Midbrain (tissue), 1 donor: ENCODE results near the gene AFF3.
"Not testable (repeated sequence)": the region's sequence is repeated elsewhere in the genome, so short reads cannot be mapped to it uniquely, and the experiment has no call there.

Source experiments
- DNase-seq: peaks from one replicate; lab custom pipeline; 2025; lab: John Stamatoyannopoulos, UW

Gene AFF3

DNA sequence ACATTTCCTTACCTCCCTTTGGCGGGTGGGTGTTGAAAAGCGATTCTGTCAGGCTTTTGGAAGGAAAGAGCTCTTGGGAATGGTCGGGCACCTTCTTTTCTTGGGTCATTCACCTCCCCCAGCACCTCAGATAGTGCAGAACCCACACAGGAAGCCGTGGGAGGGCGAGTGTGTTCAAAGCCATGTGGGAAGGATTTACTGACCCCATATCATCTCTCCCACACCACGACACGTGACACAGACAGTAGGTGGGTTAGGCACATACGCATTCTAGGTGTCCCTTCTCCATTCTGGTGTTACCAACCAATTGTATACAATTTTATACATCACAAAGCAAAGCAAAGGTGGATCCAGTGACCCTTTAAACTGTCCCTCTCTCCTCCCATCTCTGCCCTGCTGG lies 388.9 kb downstream of the AFF3 start:
- DNase-seq: no peak

DNA sequence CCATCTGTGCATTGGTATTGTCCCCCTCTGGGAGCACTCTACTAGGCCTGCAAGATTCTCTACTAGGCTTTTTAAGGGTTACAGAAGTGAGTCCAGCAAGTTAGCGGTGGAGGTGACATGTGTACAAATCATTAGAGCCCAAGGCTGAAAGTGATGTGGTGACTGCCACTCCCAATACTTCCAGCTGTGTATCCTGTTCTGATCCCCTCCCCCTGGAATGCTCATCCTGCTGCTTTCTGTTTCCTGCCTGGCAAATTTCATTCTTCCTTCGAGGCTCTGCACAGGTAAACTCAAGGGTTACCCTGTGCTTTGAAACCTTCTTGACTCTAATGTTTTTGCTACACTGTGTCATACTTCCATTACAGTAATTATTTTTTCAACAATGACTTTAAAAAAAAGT lies 394.0 kb downstream of the AFF3 start:
- no peak for DNase-seq

DNA sequence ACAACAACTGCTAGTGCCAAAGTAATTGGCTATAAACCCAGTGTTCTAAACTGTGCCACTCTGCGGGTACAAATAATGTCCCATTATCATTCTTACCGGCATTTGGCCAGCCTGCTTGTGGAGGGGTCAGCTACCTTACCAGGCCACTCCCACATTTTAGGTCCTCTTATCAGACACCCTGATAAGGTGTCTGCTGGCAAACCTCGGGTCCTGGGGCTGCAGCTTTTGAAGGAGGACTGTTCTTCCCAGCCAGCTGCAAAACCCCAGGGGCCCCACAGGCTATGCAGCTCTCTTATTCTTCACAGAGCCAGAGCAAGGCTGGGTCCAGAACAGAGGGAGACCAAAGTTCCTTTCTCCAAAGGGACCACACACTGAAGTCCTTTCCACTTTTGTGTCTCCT lies 394.5 kb downstream of the AFF3 start:
- DNase-seq: no peak

DNA sequence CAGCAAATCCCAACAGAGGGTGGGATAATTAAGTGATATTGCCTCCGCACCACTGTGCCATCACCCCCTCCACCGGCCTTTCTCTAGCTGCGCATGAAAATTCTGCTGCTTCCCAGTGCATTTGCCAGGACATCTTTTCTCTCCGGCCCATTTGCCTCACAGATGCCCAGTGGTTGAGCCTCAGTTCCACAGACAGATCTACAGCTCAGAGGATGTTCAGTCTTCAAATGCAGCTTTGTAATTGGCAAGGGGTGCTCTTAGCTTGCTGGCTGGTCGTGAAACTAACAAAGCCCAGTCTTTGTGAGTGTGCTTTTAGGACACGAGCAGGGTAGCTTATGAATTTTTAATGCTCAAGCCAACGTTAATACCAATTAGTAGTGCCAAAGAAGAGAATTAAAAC lies 399.2 kb downstream of the AFF3 start:
- DNase-seq: no peak

DNA sequence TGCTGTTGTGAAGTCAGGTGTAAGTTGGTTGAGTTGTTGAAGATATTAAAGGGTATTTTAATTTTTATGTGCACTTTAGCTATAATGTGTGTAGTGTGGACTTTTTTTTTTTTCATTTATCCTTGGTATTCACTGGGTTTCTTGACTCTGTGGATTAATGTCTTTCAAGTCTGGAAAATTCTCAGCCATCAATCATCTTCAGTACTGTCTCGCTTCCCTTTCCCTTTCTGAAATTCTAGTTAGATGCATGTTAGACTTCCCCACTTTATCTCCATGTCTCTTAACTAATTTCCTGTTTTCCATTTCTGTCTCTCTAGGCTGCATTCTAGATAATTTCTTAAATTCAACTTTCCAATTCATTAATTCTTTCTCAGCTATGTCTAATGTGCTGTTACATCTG lies 404.9 kb downstream of the AFF3 start:
- DNase-seq: no peak

DNA sequence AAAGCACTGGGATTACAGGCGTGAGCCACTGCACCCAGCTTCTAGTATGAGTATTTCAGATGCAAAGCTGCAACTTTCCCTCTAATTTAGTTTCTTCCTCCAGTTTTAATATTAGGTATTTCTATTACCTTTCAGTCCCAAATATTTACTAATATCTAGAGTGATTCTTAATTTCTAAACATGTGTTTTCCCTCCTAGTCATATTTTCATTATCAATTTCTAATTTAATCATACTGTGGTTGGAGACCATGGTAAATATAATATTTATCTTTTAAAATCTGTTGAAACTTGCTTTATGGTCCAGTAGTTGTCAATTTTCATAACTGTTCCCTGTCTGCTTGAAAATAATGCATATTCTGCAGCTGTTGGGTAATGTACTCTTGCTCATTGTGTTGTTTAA lies 406.6 kb downstream of the AFF3 start:
- no peak for DNase-seq

DNA sequence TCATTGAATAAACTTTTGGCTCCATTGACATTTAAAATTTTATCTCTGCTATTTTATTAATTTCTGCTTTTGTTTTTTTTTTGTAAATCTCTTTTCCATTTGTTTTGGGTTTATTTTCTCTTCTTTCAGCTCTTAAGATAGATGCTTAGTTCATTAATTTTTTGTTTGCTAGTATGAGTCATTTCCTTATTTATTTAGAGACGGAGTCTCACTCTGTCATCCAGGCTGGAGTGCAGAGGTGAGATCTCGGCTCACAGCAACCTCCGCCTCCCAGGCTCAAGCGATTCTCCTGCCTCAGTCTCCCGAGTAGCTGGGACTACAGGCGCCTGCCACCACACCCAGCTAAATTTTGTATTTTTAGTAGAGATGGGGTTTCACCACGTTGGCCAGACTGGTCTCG lies 407.1 kb downstream of the AFF3 start:
- DNase-seq: not testable (repeated sequence)

DNA sequence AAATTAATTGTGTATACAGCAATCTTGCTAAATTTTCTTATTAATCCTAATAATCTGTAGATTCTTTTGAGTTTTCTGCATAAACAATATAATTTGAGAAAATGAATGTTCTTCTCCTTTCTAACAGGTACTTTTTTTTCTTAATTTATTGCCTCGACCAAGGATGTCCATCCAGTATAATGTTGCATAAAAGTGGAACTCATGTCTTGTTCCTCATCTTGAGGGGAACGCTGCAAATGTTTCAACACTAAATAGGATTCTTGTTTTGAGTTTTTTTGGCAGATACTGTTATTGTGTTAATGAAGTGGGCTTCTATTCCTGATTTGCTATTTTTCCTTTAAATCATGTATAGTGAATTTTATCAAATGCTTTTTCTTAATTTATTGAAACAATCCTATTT lies 408.2 kb downstream of the AFF3 start:
- DNase-seq: no peak

DNA sequence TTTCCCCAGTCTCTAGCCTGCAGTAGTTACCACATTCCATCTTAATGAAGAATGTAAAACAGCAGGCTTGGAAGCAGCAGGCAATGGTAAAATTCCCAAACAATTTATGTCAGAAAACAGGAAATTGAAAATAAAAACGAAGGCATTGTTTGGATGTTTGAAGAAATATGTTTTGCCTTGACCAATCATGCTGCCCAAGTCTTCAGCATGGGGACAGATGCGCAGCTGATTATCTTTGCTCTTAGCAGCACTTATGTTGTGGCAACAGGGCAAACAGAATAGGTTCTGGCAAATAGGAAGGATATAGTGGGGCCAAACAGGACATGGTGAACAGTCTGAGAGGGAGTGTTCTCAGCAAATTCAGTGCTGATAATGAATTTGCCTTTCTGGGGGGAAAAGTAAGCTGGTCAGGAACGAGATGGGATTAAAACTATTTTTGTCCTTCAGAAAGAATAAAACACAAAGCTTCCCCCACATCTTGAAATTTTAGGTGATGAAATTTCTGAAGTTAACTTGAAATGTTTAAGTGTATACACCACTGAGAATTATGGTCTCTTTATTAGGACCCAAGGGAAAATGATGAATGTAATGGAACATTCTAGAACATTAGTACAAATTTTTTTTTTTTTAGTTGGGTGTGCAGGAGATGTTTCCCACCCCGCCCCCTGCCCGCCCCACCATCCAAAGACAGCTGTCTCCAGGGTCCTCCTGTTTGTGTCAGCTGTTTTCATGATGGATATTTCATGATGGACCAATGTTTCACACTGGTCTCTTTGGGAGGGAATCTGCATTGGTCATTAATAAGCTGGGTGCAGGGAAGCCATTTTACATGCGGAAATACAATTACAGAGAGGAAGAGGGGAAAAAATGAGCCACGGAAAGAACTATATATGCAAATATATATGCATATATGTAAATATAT lies 413.0 kb downstream of the AFF3 start:
- no peak for DNase-seq

DNA sequence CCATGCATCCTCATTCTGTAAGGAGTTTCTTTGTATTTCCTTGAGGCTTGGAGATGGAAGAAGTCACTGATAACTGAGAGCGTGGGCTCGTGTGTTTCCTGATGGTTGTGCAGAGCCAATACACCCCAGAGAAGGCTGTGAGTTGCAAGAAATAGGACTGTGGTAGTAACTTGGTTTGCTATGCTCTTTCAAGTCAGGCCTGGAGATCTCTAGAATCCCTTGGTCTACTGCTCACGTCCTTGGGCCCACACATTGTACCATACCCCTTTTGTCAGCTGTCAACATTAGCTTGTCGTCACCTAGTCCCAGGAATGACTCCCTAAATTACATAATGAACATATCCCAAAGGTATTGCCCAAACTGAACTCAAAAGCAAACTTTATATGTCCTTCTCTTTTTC lies 414.2 kb downstream of the AFF3 start:
- DNase-seq: no peak

DNA sequence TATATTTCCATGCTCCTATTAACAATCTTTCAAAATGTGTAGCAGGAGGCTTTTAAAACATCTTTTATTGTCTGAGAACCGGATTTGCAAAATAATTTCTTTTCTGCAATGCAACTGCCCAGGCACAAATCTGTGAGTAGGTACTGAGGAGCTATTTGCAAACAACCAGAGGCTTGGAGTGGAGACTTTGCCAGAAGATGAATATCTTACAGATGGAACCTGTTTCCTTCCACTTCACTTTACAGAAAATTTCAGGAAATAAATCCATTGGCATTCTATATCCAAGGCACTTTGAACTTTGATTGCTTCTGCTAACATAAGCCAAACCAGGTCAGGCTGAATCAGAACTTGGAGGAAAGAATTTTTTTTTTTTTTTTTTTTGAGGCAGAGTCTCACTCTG lies 415.2 kb downstream of the AFF3 start:
- DNase-seq: no peak

DNA sequence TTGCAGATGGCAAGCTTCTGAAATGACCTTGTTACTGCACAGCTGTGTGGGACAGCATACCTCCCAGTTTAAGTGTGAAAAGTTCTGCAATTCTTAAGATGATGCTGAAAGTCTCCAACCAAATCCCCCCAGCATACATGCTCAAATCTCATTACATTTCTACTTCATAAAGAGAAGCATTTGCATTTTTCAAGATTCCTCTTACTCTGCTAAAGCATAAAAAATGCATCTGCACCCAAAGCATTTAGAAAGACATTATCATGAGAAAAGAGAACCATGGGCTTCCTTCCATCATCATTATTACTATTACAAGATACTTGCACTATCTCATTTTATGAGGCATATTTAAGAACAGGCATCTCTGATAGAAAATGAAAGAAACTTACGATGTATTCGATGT lies 415.7 kb downstream of the AFF3 start:
- DNase-seq: no peak

DNA sequence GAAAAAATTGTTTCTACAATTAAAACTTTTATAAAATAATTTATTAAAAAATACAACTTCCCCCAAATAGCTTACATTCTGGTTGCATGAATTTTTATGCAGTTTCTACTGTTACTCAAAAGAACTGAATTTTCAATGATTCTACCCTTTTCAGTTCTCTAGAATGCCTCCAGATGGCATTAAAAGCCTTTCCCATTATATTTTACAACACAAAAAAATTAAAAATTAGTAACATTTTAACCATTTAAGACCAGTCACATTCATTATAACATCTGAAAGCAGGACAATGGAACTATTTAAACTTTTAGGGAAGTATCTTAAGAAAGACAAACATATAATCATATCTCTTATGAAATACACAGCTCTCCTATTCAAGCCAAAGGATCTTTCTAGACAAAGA lies 416.6 kb downstream of the AFF3 start:
- DNase-seq: no peak

DNA sequence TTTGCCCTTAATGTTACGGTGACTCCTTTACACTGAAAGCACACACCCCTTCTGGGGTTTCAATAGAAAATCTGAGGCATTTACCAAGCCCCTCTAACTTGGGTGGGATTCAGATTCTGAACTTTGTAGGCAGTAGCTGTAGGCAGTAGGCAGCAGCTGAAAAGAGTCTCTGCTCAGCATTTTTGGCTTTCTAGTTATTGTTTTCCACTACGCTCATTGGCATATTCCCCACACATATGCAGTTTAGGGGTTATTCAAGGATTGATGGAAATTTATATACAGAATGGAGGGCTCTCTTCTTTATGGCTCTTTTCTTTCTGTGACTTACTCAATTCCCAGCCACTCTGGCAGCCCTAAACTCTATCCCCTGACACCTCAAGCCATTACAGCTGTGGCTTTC lies 419.9 kb downstream of the AFF3 start:
- DNase-seq: no peak

DNA sequence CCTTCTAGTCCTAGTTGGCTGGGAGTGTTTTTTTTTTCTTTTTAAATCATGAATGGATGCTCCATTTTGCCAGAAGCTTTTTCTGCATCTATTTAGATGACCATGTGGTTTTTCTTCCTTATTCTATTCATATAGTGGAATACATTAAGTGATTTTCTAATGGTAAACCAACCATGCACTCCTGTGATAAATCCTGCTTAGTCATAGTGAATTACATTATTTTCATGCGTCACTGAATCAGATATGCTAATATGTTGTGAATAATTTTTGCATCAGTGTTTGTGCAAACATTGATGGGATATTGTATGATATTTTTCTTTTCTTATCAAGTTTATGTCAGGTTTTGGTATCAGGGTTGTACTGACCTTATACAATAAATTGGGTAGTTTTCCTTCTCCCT lies 423.3 kb downstream of the AFF3 start:
- DNase-seq: no peak

DNA sequence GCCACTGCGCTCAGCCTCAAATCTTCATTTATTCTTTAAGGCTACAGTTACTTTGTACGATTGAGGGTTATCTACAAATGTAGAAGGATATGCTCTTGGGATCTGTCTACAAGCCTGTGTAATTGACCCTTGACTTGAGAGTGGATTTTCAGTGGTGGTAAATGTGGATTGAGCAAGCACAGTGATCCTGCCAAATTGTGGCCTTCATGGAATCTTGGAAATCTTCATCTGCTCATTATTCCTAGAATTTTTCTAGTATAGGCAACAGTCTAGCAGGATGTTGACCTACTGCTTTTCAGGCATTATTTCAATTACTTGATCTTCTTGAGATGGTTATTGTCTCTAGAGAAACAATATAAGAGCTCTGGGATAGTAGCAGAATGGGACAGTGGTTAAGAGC lies 426.4 kb downstream of the AFF3 start:
- no peak for DNase-seq

DNA sequence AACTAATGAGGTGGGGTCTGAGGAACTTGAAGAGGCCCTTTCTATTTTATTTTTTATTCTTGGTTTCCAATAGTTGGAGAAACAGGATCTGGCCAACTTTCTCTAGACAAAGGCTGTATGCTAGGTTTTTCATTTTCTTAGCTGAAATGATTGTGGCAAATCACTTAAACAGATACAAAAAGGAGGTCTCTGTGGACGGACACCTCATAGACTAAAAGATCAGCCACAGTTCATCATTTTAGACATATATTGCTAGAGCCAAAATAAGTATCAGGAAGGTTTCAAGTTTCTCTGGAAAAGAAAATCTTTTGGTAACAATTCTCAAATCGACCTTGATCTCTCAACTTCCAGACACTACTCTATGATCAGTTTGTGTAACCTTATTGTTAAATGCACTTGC lies 428.0 kb downstream of the AFF3 start:
- DNase-seq: no peak

DNA sequence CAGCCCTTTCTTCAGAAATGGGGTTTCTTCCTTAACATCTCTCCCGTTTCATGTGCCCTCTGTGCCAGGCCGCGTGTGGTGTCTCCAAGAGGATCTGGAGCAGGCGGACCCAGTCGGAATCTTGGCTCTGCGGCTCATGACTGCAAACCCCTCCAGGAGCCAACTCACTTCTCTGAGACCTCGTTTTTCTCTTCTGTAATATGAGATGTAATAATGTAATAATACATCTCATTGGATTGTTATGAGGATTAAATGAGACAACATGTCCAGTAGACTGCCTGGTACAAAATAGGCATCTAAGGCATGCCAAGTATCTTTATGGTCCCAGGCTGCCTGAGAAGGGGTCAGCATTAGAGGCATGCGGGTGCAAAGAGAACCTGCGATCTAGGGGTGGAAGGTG lies 431.2 kb downstream of the AFF3 start:
- DNase-seq: no peak

DNA sequence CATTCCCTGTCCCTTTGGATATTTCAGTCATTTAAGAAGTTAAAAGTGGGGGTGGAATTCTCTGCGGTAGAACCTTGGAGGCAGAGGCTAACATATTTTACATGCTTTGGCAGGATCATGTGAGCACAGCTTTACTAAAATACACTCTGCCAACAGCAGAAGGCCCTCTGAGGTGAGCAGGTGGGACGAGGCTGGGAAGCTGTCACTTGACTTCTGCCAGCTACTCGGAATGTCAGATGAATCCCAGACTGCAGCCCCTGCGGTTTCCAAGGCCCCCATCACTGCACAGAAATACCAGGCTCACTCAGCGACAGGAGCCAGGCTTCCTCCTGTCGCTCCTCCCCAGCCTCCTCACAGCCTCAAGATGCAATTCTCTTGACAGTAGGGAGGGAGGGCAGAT lies 431.7 kb downstream of the AFF3 start:
- no peak for DNase-seq

DNA sequence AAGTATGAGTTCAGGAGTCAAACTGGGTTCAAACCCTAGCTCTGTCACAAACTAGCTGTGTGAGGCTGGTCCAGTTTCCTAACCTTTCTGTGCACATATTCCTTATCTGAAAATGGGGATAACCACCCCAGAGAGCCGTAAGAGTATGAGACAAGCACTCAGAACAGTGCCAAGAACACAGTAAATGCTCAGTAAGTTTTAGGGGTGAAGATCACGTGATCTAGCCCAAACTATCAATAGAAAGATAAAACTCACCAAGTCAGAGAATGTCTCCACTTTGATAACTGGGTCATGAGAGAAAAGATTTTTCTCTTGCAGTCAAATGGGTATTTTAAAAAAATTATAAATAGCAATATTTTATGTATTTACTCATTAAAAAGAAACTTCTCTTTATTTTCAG lies 433.2 kb downstream of the AFF3 start:
- DNase-seq: no peak

DNA sequence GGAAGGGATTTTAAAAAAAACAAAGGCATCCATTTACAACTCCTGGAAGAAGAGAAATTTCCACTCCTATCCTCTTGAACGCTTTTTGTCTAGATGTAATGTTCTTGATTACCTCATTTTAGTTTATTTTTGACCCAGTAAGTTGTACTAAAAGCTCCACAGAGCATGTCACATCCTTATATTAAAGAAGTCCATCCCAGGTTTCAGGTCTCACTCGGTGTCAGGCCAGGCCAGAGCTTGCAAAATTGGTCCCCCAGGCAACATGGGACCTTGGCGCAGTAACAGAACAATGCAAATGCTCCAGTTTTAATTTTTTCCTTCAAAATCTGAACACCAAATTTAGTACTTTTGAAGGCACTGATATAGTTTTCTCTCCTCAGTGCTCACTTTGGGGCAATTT lies 434.2 kb downstream of the AFF3 start:
- DNase-seq: no peak

DNA sequence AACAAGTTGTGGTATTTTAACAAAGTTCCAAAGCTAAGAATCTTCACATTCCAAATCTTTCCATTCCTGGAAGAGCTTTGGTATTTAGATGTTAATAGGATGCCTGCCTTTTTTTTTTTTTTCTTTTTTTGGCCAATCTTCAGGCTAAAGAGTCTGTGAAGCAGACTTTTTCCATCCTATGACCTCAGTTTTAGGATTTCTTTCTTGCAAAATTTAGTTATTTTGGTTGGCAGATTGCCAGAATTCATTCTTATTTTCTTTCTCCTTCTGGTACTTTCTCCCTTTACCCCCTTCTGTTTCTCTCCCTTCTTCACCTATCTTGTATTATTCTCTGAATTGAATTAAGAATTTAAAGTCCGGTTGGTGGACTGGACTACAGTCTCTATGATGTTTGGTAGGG lies 434.8 kb downstream of the AFF3 start:
- no peak for DNase-seq

DNA sequence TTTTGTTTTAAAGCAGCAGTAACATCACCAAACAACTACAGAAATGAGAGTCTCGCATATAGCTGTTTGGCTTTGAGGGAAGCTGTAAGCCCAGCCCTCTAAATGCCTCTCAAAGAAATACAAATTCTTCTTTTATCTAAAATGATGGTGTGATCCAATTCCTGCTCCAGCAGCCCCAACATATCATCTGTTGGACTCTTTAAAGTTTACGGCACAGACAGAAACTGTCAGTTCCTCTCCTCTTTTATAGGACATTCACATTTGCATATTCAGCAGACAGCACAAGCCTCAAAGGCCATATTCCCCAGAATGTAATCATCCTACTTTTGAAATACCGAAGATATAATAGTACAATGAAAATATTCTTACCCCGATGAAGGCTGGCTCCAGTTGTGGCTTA lies 435.7 kb downstream of the AFF3 start:
- DNase-seq: no peak

DNA sequence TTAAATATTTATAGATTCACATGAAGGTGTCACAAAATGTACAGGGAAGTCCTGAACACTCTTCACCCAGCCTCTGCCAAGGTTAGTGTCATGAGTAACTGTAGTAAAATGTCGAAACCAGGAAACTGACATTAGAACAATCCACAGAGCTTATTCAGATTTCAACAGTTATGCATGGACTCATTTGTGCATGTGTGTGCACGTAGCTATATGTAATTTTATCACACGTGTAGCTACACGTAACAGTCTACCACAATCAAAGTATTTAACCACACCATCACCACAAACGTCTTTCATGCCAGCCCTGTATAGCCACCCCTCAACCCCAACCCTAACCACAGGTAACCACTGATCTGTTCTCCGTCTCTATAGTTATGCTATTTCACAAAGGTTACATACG lies 440.9 kb downstream of the AFF3 start:
- no peak for DNase-seq
